Measurements from ENCODE around the gene MED25. TPM values are rescaled to one million over a fixed set of nuclear protein-coding genes. Genes with fewer than 3 reads are reported as not detected.

The MED25 gene
- total and polyA plus RNA-seq, 2 experiments from 2014 or later: 29.6 to 83.9 TPM

- H3K9me2 ChIP-seq (replicated peaks; ENCODE audit: insufficient read depth): no peaks in the 10 kb centered on the region
- no peak for DNase-seq (ENCODE audit: low spot score)
- no peak overlapping the region for H2AFZ ChIP-seq
- no peaks in the 10 kb centered on the region for H3K36me3 ChIP-seq (replicated peaks; ENCODE audit: insufficient read depth, low read depth)
- peaks cover 11% of the 10 kb centered on the region for H3K4me1 ChIP-seq (ENCODE audit: insufficient read depth)
- no peaks in the 10 kb centered on the region for H4K20me1 ChIP-seq (ENCODE audit: insufficient read depth, poor library complexity, severe bottlenecking)
- H3K4me3 ChIP-seq: no peak overlapping the region
- H3K79me2 ChIP-seq: no peaks in the 10 kb centered on the region
- H3K27ac ChIP-seq: no peak overlapping the region
- no peak overlapping the region for H3K4me2 ChIP-seq
- no peaks in the 10 kb centered on the region for H3K9me3 ChIP-seq (ENCODE audit: low read depth)
- WGBS (ENCODE audit: low lambda C conversion rate, missing lambda C conversion rate): 98% methylated on average over 6 of the region's 6 CpGs
- TF ChIP-seq EZH2 (IDR thresholded peaks at IDR 0.05; ENCODE audit: borderline replicate concordance): no peak
- TF ChIP-seq EZH2phosphoT487 (IDR thresholded peaks at IDR 0.05; ENCODE audit: low read depth, severe bottlenecking, unreplicated experiment): no peak
- TF ChIP-seq CTCF (IDR thresholded peaks at IDR 0.05; ENCODE audit: poor library complexity): no peak
- H3K27me3 ChIP-seq: no peaks in the 10 kb centered on the region
These were observed 6.8 kb upstream of the MED25 start for GRCh38 chr19:49811328-49811727.

- peaks cover 11% of the 10 kb centered on the region for H3K4me1 ChIP-seq (ENCODE audit: insufficient read depth)
- H3K79me2 ChIP-seq: no peaks in the 10 kb centered on the region
- H2AFZ ChIP-seq: peak overlapping the region; percentile 51
- H4K20me1 ChIP-seq (ENCODE audit: insufficient read depth, poor library complexity, severe bottlenecking): no peaks in the 10 kb centered on the region
- H3K27ac ChIP-seq: peak overlapping the region; percentile 89
- H3K9me3 ChIP-seq (ENCODE audit: low read depth): no peaks in the 10 kb centered on the region
- peak overlapping the region; percentile 86 for H3K4me2 ChIP-seq
- peak overlapping the region; percentile 49 for H3K4me3 ChIP-seq
- H3K9me2 ChIP-seq (replicated peaks; ENCODE audit: insufficient read depth): no peaks in the 10 kb centered on the region
- H3K27me3 ChIP-seq: no peaks in the 10 kb centered on the region
- no peaks in the 10 kb centered on the region for H3K36me3 ChIP-seq (replicated peaks; ENCODE audit: insufficient read depth, low read depth)
- TF ChIP-seq EZH2phosphoT487 (IDR thresholded peaks at IDR 0.05; ENCODE audit: low read depth, severe bottlenecking, unreplicated experiment) (no peak), EZH2 (IDR thresholded peaks at IDR 0.05; ENCODE audit: borderline replicate concordance) (no peak), CTCF (IDR thresholded peaks at IDR 0.05; ENCODE audit: poor library complexity) (no peak)
- WGBS (ENCODE audit: low lambda C conversion rate, missing lambda C conversion rate): 76% methylated on average over 8 of the region's 11 CpGs
- DNase-seq (ENCODE audit: low spot score): no peak
These were observed 5.6 kb upstream of the MED25 start for GRCh38 chr19:49812452-49812996.

GRCh38 chr19:49812997-49813861, 4.9 kb upstream of the MED25 start, which contains the start of gene FUZ:
FUZ (minus strand) TSS chr19:49813292; CDS start chr19:49813106, 186 bp downstream.
- H3K4me1 ChIP-seq (ENCODE audit: insufficient read depth): peaks cover 11% of the 10 kb centered on the region
- DNase-seq (ENCODE audit: low spot score): peak; percentile 97
- TF ChIP-seq CTCF (IDR thresholded peaks at IDR 0.05; ENCODE audit: poor library complexity) (peak; percentile 37), EZH2 (IDR thresholded peaks at IDR 0.05; ENCODE audit: borderline replicate concordance) (no peak)
- peak within 1 kb of the TSS; percentile 51 for H2AFZ ChIP-seq
- H3K36me3 ChIP-seq (replicated peaks; ENCODE audit: insufficient read depth, low read depth): no peaks in the 10 kb centered on the region
- under 1% methylated on average over 43 of the region's 45 CpGs for WGBS (ENCODE audit: low lambda C conversion rate, missing lambda C conversion rate)
- H3K4me2 ChIP-seq: peak within 1 kb of the TSS; percentile 86
- no peaks in the 10 kb centered on the region for H3K9me3 ChIP-seq (ENCODE audit: low read depth)
- peak within 1 kb of the TSS; percentile 89 for H3K27ac ChIP-seq
- H3K9me2 ChIP-seq (replicated peaks; ENCODE audit: insufficient read depth): no peaks in the 10 kb centered on the region
- peak within 1 kb of the TSS; percentile 49 for H3K4me3 ChIP-seq
- no peaks in the 10 kb centered on the region for H4K20me1 ChIP-seq (ENCODE audit: insufficient read depth, poor library complexity, severe bottlenecking)
- H3K79me2 ChIP-seq: peaks cover under 1% of the 10 kb centered on the region
- H3K27me3 ChIP-seq: no peaks in the 10 kb centered on the region

Measured in hepatocyte (in vitro differentiated cells).